Measurements from ENCODE around the gene FAIM. TPM values are rescaled to one million over a fixed set of nuclear protein-coding genes. Genes with fewer than 3 reads are reported as not detected.
"Not testable (repeated sequence)": the region's sequence is repeated elsewhere in the genome, so short reads cannot be mapped to it uniquely, and the experiment has no call there.

FAIM gene
- total RNA-seq, 1 experiment from 2014 or later = 9.1 TPM

DNA sequence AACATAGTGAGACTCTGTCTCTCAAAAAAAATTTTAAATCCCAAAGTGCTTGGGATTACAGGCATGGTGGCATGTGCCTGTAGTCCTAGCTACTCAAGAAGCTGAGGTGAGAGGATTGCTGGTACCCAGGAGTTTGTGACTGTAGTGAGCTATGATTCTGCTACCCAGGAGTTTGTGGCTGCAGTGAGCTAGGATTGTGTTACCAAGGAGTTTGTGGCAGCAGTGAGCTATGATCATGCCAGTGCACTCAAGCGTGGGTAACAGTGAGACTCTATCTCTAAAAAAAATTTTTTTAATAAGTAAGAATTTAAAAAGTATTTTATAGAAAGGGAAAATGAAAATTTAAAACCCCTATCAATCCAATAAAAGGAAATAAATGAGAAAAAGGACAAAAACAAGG, 69.5 kb downstream of the FAIM start:
- no peak for DNase-seq (ENCODE audit: low spot score)

DNA sequence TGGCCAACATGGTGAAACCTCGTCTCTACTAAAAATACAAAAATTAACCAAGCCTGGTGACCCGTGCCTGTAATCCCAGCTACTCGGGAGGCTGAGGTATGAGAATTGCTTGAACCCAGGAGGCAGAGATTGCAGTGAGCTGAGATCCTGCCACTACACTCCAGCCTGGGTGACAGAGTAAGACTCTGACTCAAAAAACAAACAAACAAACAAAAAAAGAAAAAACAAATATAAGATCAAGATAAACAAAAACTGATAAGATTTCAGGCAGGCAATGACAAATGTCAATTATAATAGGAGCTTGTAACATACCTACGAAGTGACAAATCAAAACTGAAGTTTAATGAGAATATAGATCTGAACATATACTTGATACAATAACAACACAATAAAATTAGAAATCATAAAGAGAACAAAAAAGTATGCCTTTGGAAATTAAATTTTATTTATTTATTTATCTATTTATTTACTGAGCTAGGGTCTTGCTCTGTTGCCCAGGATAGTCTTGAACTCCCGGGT, 70.4 kb downstream of the FAIM start:
- no peak for DNase-seq (ENCODE audit: low spot score)

DNA sequence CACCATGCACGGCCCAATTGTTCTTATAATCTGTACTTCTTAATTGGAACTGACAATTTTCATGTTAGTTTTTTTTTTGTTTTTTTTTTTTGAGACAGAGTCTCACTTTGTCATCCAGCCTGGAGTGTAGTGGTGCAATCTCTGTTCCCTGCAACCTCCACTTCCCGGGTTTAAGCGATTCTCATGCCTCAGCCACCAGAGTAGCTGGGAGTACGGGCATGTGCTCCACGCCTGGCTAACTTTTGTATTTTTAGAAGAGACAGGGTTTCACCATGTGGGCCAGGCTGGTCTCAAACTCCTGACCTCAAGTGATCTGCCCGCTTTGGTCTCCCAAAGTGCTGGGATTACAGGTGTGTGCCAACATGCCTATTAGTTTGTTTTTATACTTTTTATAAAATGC, 72.4 kb downstream of the FAIM start:
- DNase-seq (ENCODE audit: low spot score) = not testable (repeated sequence)

DNA sequence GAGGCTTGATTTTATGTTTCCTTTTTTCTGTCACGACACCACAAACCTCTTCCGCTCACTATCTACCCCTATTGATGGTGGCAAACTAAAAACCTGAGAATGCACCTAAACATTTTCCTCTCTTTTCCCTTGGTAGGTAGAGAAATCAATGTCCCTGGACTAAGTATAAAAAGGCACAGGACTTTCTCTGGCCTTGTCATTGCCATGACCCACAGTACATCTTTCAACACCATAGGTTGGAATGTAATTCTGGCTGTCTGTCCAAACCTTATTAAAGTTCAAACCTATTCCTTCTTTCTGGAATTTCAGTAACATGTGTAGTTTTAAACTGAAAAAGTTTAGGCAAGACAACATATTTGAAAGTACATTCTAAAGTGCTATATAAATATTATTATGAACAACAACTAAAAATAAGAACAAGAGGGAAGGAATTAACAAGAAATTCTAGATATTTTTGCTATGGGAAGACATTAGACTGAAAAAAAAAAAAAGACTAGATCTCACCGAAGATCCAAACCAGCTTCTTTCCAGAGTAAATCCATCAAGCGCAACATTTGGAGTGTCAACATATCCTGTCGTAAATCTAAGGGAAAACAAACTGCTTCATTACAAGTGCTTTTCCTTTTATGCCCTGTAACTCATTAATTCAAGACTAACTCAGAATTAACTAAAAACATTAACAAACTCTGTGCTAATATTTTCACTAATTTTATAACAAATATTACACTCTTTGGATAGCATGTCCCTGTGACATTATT, 73.1 kb downstream of the FAIM start:
- DNase-seq (ENCODE audit: low spot score) = no peak

DNA sequence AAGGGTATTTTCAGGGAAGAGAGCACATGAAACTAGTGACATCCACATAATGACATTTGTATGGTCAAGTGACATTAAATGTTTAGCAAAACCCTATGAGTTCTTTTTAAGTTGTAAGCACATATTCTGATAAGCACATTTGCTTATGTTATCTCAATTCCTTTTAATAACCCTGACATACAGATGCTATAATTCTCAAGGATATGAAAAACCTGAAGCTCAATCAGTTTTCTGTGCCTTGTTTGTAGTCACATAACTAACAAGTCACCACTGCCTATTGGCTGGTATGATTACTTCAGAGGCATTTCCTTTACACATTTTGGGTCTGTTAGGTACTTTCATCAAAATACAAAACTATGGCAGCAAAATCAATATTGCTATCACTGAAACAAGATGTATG, 74.1 kb downstream of the FAIM start:
- no peak for DNase-seq (ENCODE audit: low spot score)

Other genes with a start within 250 kb of the FAIM start
- gene ESYT3, start 174.2 kb upstream of the FAIM start, total RNA-seq (2014; rRNA removed; shearing (Covaris generic)) = not detected in 2 replicates
- 5.1 and 6.1 TPM in 2 replicates for gene CEP70, start 14.5 kb upstream of the FAIM start, total RNA-seq (2014; rRNA removed; shearing (Covaris generic))
- gene PIK3CB, start 226.2 kb downstream of the FAIM start, total RNA-seq (2014; rRNA removed; shearing (Covaris generic)) = 8.6 and 10.3 TPM in 2 replicates